NCI-H1092 (cell line): ENCODE data around the gene RANBP3.
"Not testable (repeated sequence)": the region's sequence is repeated elsewhere in the genome, so short reads cannot be mapped to it uniquely, and the experiment has no call there.

Experiments used
- DNase-seq: peaks from one replicate; lab custom pipeline; 2025; lab: John Stamatoyannopoulos, UW

The RANBP3 gene

GRCh38 chr19:5882421-5882968, 95.4 kb downstream of the RANBP3 start:
- no peak for DNase-seq

- DNase-seq, result no peak
Observed at GRCh38 chr19:5881543-5882299, 96.2 kb downstream of the RANBP3 start.

- DNase-seq, result no peak
Observed at GRCh38 chr19:5880604-5881078, 97.3 kb downstream of the RANBP3 start.

- no peak for DNase-seq
Observed at GRCh38 chr19:5880196-5880595, 97.7 kb downstream of the RANBP3 start.

GRCh38 chr19:5877882-5878281, 100.1 kb downstream of the RANBP3 start:
- DNase-seq, result no peak

- no peak for DNase-seq
Observed at GRCh38 chr19:5877427-5877826, 100.5 kb downstream of the RANBP3 start.

GRCh38 chr19:5874496-5874895, 103.4 kb downstream of the RANBP3 start:
- DNase-seq, result not testable (repeated sequence)

- DNase-seq, result no peak
Observed at GRCh38 chr19:5873617-5874199, 104.2 kb downstream of the RANBP3 start.

- no peak for DNase-seq
Observed at GRCh38 chr19:5870986-5871394, 107.0 kb downstream of the RANBP3 start.

GRCh38 chr19:5867201-5868136, 110.5 kb downstream of the RANBP3 start:
- no peak for DNase-seq
